Endodermal cell (in vitro differentiated cells): ENCODE results near the gene NRIP2. TPM values are rescaled to one million over a fixed set of nuclear protein-coding genes. Genes with fewer than 3 reads are reported as not detected.

Source experiments
- DNase-seq: peaks from one replicate; pipeline ENCODE4 v3.0.0-alpha.2; 2017
- H3K27ac ChIP-seq: 2 replicates; pipeline ENCODE4 v1.5.1; 2013; ENCODE audit warnings: mild to moderate bottlenecking, low read depth, low read length, moderate library complexity
- H3K27me3 ChIP-seq: 2 replicates; pipeline ENCODE4 v1.6.1; 2013; ENCODE audit warnings: mild to moderate bottlenecking, low read length, moderate library complexity; ENCODE audit not compliant: insufficient read depth, control insufficient read depth, poor library complexity, severe bottlenecking
- H3K36me3 ChIP-seq: 2 replicates; pipeline ENCODE4 v1.7.0; 2013; ENCODE audit warnings: mild to moderate bottlenecking, low read length, moderate library complexity; ENCODE audit not compliant: control insufficient read depth, insufficient read depth
- H3K4me1 ChIP-seq: one replicate; pipeline ENCODE4 v1.7.0; 2013; ENCODE audit warnings: low read length; ENCODE audit not compliant: control insufficient read depth, insufficient read depth
- H3K4me3 ChIP-seq: 2 replicates; pipeline ENCODE4 v1.5.1; 2013; ENCODE audit warnings: mild to moderate bottlenecking, low read length, moderate library complexity
- H3K9ac ChIP-seq: 2 replicates; pipeline ENCODE4 v1.6.1; 2013; ENCODE audit warnings: mild to moderate bottlenecking, low read length, moderate library complexity; ENCODE audit not compliant: poor library complexity, severe bottlenecking; ENCODE audit errors: extremely low read depth
- H3K9me3 ChIP-seq: 2 replicates; pipeline ENCODE4 v1.6.1; 2013; ENCODE audit warnings: mild to moderate bottlenecking, low read length, moderate library complexity; ENCODE audit not compliant: control insufficient read depth
- H3K27ac Mint-ChIP-seq: 2 replicates; pipeline ENCODE4 v1.8.0; 2020; ENCODE audit warnings: mixed read lengths
- H3K27me3 Mint-ChIP-seq: 2 replicates; pipeline ENCODE4 v1.8.0; 2021; ENCODE audit warnings: mild to moderate bottlenecking, mixed read lengths; ENCODE audit not compliant: insufficient read depth
- H3K36me3 Mint-ChIP-seq: 2 replicates; pipeline ENCODE4 v1.8.0; 2020; ENCODE audit warnings: low read depth, mixed read lengths
- H3K4me1 Mint-ChIP-seq: 2 replicates; pipeline ENCODE4 v1.8.0; 2020; ENCODE audit warnings: mixed read lengths
- H3K4me3 Mint-ChIP-seq: 2 replicates; pipeline ENCODE4 v1.8.0; 2020; ENCODE audit warnings: mild to moderate bottlenecking, moderate library complexity, mixed read lengths
- H3K9me3 Mint-ChIP-seq: 2 replicates; pipeline ENCODE4 v1.8.0; 2020; ENCODE audit warnings: mild to moderate bottlenecking, mixed read lengths
- WGBS, 2 experiments: methylation state at CpG; one replicate each; pipeline versions ENCODE4 v1.1.5 to v1.1.7; 2013; ENCODE audit warnings: missing lambda C conversion rate in 2 of 2, mixed read lengths in 1 of 2; ENCODE audit not compliant: insufficient coverage in 1 of 2, insufficient read length in 1 of 2; 5-methylcytosine and 5-hydroxymethylcytosine counted together
- total RNA-seq, 2 donors: library from RNA; stranded (reverse); fragmentation: NEBNext Ultra II Directional in 1 of 2; extraction: Animal tissue kit (Norgen Biotek cat#: 25700) in 1 of 2; gene quantifications; 2 replicates in 1 of 2; 3 replicates in 1 of 2; pipeline ENCODE4 v1.2.1, GENCODE V29; 2021
- TF ChIP-seq, protein P1 (sequence below): fragments of 200-600 bp; sonication (generic); conservative IDR thresholded peaks from 2 replicates; pipeline ENCODE4 v1.5.0; 2021; ENCODE audit warnings: antibody characterized with exemption, mild to moderate bottlenecking

Gene NRIP2
- total RNA-seq, 2 donors from 2014 or later, result not detected

DNA sequence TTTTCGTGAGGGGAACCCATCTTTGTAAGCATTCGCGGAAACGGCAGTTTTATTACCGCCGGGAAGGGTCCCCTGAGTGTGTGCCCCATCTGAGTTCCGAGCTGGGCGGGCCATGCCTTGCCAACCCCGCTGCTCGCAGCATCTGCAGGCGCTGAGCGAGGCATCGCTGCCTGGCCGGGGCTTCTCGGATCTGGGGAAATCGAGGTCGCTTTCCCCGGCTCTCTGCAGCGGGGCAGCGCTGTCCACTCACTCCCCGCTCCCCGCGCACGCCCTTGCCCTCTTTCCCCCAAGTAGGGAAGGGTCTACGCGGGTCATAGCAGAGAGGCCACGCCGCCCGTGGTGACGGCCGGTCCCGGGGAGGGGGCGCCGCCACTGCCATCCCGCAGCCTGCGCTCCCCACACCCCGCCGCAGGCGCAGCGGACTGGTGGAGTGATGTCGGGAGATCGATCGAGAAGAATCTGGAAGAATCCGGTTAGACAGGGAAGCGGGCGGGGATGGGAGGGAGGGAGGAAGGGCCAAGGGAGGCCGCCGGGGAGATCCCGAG, 40.6 kb downstream of the NRIP2 start:
- TF ChIP-seq, protein P1, sequence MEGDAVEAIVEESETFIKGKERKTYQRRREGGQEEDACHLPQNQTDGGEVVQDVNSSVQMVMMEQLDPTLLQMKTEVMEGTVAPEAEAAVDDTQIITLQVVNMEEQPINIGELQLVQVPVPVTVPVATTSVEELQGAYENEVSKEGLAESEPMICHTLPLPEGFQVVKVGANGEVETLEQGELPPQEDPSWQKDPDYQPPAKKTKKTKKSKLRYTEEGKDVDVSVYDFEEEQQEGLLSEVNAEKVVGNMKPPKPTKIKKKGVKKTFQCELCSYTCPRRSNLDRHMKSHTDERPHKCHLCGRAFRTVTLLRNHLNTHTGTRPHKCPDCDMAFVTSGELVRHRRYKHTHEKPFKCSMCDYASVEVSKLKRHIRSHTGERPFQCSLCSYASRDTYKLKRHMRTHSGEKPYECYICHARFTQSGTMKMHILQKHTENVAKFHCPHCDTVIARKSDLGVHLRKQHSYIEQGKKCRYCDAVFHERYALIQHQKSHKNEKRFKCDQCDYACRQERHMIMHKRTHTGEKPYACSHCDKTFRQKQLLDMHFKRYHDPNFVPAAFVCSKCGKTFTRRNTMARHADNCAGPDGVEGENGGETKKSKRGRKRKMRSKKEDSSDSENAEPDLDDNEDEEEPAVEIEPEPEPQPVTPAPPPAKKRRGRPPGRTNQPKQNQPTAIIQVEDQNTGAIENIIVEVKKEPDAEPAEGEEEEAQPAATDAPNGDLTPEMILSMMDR, result no peak
- no peak overlapping the region for H3K27ac ChIP-seq
- no peak overlapping the region for H3K27ac Mint-ChIP-seq
- peak overlapping the region; percentile 65 for H3K4me3 Mint-ChIP-seq
- H3K9me3 Mint-ChIP-seq, result no peaks in the 10 kb centered on the region
- H3K27me3 Mint-ChIP-seq, result peaks cover 12% of the 10 kb centered on the region
- peaks cover 9% of the 10 kb centered on the region for H3K4me1 ChIP-seq
- H3K27me3 ChIP-seq, result peaks cover 7% of the 10 kb centered on the region
- peaks cover 23% of the 10 kb centered on the region for H3K4me1 Mint-ChIP-seq
- no peak for DNase-seq
- WGBS, 2 experiments, result 7 to 17% methylated on average over 16 to 49 of the region's 49 CpGs
- H3K36me3 ChIP-seq, result peaks cover 27% of the 10 kb centered on the region
- peaks cover 24% of the 10 kb centered on the region for H3K36me3 Mint-ChIP-seq
- H3K9me3 ChIP-seq, result no peaks in the 10 kb centered on the region
- H3K9ac ChIP-seq, result peak overlapping the region; percentile 59
- H3K4me3 ChIP-seq, result peak overlapping the region; percentile 82

DNA sequence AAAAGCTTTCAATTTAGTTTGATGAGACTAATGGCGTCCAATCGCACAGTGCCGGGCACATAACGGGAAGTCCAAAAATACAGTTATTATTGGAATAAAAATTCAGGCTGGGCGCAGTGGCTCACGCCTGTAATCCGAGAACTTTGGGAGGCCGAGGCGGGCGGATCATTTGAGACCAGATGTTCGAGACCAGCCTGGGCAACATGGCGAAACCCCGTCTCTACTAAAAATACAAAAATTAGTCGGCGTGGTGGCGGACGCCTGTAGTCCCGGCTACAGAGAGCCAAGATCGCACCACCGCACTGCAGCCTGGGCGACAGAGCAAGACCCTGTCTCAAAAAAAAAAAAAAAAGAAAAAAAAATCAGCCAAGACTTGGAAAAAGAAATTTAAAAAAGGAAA, 41.3 kb downstream of the NRIP2 start:
- H3K27me3 Mint-ChIP-seq, result peaks cover 17% of the 10 kb centered on the region
- peaks cover 17% of the 10 kb centered on the region for H3K36me3 Mint-ChIP-seq
- no peak overlapping the region for H3K27ac ChIP-seq
- no peak overlapping the region for H3K27ac Mint-ChIP-seq
- WGBS, 2 experiments, result 95 to 96% methylated on average over 16 to 21 of the region's 21 CpGs
- peaks cover 23% of the 10 kb centered on the region for H3K4me1 Mint-ChIP-seq
- no peak for DNase-seq
- TF ChIP-seq, protein P1, result no peak
- H3K27me3 ChIP-seq, result peaks cover 14% of the 10 kb centered on the region
- H3K9me3 Mint-ChIP-seq, result no peaks in the 10 kb centered on the region
- peak overlapping the region; percentile 65 for H3K4me3 Mint-ChIP-seq
- peaks cover 9% of the 10 kb centered on the region for H3K4me1 ChIP-seq
- H3K4me3 ChIP-seq, result peak overlapping the region; percentile 82
- H3K9me3 ChIP-seq, result no peaks in the 10 kb centered on the region
- peak overlapping the region; percentile 59 for H3K9ac ChIP-seq
- H3K36me3 ChIP-seq, result peaks cover 20% of the 10 kb centered on the region

DNA sequence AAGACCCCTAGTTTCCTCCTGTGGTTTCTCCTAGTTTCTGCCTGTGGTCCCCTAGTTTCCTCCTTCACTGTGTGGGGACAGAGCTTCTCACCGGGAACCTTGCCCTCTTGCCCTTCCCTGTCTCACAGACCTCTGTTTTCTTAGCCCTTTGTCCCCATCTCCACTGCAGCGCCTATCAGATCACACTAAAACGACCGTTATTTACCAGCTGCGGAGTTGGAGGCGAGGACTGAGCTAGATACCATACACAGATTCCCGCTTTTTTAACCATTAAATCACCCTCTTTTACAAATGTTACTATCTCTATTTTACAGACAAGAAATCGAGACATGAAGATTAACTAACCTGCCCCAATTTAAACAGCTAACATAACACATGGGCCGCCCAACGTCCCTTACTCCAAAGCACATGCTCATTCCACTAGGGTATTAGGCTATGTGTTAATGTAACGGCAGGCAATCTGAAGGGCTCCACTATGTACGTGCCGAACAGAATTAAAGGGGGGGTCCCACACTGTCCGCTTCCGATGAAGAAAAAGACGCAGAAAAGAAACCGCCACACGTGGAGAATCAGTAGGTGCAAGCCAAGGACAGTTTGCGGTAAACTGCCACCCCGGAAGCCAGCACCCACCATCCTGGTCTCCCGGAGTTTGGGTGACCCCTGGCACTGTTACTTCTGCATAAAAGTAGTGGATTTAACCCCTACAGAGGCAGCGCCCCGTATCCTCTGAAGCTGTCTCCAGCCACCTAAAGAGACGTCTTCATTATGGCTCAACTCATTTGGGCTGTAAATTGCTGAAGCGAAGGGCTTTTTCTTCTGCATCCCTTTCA, 41.9 kb downstream of the NRIP2 start:
- Histone ChIP-seq H3K27me3 (peaks cover 21% of the 10 kb centered on the region), H3K4me1 (peaks cover 9% of the 10 kb centered on the region), H3K27ac (no peak overlapping the region), H3K9ac (no peak overlapping the region), H3K4me3 (no peak overlapping the region), H3K9me3 (no peaks in the 10 kb centered on the region), H3K36me3 (peaks cover 13% of the 10 kb centered on the region)
- Mint-ChIP-seq H3K4me3 (peak overlapping the region; percentile 65), H3K9me3 (no peaks in the 10 kb centered on the region), H3K27me3 (peaks cover 22% of the 10 kb centered on the region), H3K36me3 (peaks cover 11% of the 10 kb centered on the region), H3K27ac (no peak overlapping the region), H3K4me1 (peaks cover 23% of the 10 kb centered on the region)
- no peak for DNase-seq
- WGBS, 2 experiments, result 78 to 80% methylated on average over 20 to 25 of the region's 25 CpGs
- TF ChIP-seq, protein P1, result no peak
